Measurements from ENCODE around the gene C3orf52.

C3orf52 gene

GRCh38 chr3:112138219-112138969, 52.2 kb downstream of the C3orf52 start:
- TF ChIP-seq CTCF (IDR thresholded peaks at IDR 0.05; ENCODE audit: insufficient read depth, low read depth, low read length, missing control alignments), result no peak

DNA sequence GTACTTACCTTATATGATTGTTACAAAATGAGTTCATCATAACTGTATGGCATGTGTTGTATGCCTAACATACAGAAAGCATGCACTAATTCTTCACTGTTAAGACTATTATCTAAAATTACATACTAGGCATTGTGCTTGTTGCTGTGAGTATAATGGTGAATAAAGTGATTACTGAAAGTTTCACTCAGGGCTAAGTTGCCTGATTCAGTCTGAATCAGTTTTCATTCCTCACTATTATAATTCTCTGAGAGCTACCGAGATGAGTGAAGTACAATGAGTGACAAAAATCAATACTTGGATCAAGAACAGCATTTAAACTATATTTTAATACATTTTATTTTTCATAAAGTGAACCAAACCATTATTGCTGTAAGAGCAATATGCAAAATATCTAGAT, 54.4 kb downstream of the C3orf52 start:
- no peak overlapping the region for H3K4me3 ChIP-seq (ENCODE audit: low read depth, low read length)
- no peak for DNase-seq (ENCODE audit: low read depth)
- TF ChIP-seq CTCF (IDR thresholded peaks at IDR 0.05; ENCODE audit: insufficient read depth, low read depth, low read length, missing control alignments), result no peak

More at GRCh38 chr3:112138219-112138969, 52.2 kb downstream of the C3orf52 start:
- H3K4me3 ChIP-seq (ENCODE audit: low read depth, low read length), result no peak overlapping the region
- DNase-seq (ENCODE audit: low read depth), result no peak

- no peak for DNase-seq (ENCODE audit: low read depth)
- no peak overlapping the region for H3K4me3 ChIP-seq (ENCODE audit: low read depth, low read length)
- TF ChIP-seq CTCF (IDR thresholded peaks at IDR 0.05; ENCODE audit: insufficient read depth, low read depth, low read length, missing control alignments), result no peak
Observed at GRCh38 chr3:112141293-112141692, 55.1 kb downstream of the C3orf52 start.

DNA sequence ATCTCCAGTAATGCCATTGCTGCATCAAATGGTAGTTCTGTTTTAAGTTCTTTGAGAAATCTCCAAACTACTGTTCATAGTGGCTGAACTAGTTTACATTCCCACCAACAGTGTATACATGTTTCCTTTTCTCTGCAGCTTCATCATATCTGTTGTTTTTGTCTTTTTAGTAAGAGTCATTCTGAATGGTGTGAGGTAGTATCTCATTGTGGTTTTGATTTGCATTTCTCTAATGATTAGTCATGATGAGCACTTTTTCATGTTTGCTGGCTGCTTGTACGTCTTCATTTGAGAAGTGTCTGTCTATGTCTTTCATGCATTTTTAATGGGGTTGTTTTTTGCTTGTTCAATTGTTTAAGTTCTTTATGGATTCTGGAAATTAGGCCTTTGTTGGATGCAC, 57.1 kb downstream of the C3orf52 start:
- no peak overlapping the region for H3K4me3 ChIP-seq (ENCODE audit: low read depth, low read length)
- no peak for TF ChIP-seq CTCF (IDR thresholded peaks at IDR 0.05; ENCODE audit: insufficient read depth, low read depth, low read length, missing control alignments)
- peak; percentile 42 for DNase-seq (ENCODE audit: low read depth)

- DNase-seq (ENCODE audit: low read depth), result no peak
- TF ChIP-seq CTCF (IDR thresholded peaks at IDR 0.05; ENCODE audit: insufficient read depth, low read depth, low read length, missing control alignments), result no peak
- no peak overlapping the region for H3K4me3 ChIP-seq (ENCODE audit: low read depth, low read length)
Observed at GRCh38 chr3:112143689-112144088, 57.5 kb downstream of the C3orf52 start.

GRCh38 chr3:112149136-112149535, 62.9 kb downstream of the C3orf52 start:
- no peak overlapping the region for H3K4me3 ChIP-seq (ENCODE audit: low read depth, low read length)
- no peak for DNase-seq (ENCODE audit: low read depth)
- TF ChIP-seq CTCF (IDR thresholded peaks at IDR 0.05; ENCODE audit: insufficient read depth, low read depth, low read length, missing control alignments), result no peak

GRCh38 chr3:112167758-112168157, 81.6 kb downstream of the C3orf52 start:
- TF ChIP-seq CTCF (IDR thresholded peaks at IDR 0.05; ENCODE audit: insufficient read depth, low read depth, low read length, missing control alignments), result no peak
- H3K4me3 ChIP-seq (ENCODE audit: low read depth, low read length), result no peak overlapping the region
- peak; percentile 55 for DNase-seq (ENCODE audit: low read depth)

All from GM12865 (cell line).